ENCODE measurements around the gene NT5DC2.

DNA sequence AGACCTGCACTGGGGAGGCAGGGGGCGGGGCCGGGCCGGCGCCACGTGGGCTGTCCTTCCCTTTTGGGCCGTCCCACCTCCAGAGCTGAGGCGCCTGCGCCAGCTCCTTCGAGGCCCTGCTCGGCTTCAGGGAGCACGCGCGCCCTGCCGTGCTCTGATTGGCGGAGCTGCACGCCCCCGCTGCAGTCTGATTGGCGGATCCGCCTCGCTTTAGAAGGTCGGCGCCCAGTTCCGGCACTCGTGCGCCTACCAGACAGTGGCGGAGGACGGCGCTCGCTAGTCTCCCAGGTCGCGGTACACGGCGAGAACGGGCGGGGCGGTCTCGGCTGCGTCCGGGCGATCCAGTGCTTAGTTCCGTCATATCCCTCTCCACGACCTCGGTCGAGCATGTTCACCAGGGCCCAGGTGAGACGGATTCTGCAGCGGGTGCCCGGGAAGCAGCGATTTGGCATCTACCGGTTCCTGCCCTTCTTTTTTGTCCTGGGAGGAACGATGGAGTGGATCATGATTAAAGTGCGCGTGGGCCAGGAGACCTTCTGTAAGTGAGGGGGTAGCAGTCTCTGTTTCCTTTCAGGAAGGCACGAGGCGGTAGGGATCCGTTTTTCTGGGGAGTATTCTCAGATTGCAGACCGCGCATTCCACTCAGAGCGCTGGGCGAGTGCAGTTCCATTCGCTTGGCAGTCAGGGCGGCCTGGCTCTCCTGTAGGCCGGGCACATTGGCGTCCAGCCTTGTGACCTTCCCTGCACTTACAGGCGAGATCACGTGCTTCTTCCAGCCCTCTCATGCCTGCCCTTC, 2.9 kb upstream of the NT5DC2 start, which contains the start of gene UQCC5:
- TF ChIP-seq, protein P1, sequence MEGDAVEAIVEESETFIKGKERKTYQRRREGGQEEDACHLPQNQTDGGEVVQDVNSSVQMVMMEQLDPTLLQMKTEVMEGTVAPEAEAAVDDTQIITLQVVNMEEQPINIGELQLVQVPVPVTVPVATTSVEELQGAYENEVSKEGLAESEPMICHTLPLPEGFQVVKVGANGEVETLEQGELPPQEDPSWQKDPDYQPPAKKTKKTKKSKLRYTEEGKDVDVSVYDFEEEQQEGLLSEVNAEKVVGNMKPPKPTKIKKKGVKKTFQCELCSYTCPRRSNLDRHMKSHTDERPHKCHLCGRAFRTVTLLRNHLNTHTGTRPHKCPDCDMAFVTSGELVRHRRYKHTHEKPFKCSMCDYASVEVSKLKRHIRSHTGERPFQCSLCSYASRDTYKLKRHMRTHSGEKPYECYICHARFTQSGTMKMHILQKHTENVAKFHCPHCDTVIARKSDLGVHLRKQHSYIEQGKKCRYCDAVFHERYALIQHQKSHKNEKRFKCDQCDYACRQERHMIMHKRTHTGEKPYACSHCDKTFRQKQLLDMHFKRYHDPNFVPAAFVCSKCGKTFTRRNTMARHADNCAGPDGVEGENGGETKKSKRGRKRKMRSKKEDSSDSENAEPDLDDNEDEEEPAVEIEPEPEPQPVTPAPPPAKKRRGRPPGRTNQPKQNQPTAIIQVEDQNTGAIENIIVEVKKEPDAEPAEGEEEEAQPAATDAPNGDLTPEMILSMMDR (IDR thresholded peaks at IDR 0.05; ENCODE audit: low read depth, low read length), result no peak
- TF ChIP-seq POLR2A (IDR thresholded peaks at IDR 0.05; ENCODE audit: extremely low read depth, insufficient read length) (peak; percentile 95), MYC (IDR thresholded peaks at IDR 0.05; ENCODE audit: low read depth, low read length) (peak; percentile 85)
